HepG2 (cell line): ENCODE results near the gene ZCCHC9. TPM values are rescaled to one million over a fixed set of nuclear protein-coding genes. Genes with fewer than 3 reads are reported as not detected.

Experiments
- ARNTL ChIP-seq: sonication (generic); formaldehyde crosslinking; IDR thresholded peaks from 2 replicates; pipeline ENCODE4 v1.4.0; 2020; ENCODE audit warnings: mild to moderate bottlenecking, missing genetic modification reagents
- BCL6 ChIP-seq: IDR thresholded peaks from 2 replicates; pipeline ENCODE4 v1.6.1; 2016; ENCODE audit warnings: missing genetic modification reagents, missing compliant biosample characterization
- CBX2 ChIP-seq, 2 experiments: fragments of 200-600 bp in 1 of 2; sonication (generic); formaldehyde crosslinking in 1 of 2; IDR thresholded peaks; 2 replicates each; pipeline versions ENCODE4 v1.7.0 to v1.8.1; 2018 to 2022; ENCODE audit warnings: low read depth in 2 of 2, low read length in 1 of 2, mild to moderate bottlenecking in 1 of 2, missing genetic modification reagents in 1 of 2
- ELF4 ChIP-seq: sonication (generic); formaldehyde crosslinking; IDR thresholded peaks from 2 replicates; pipeline ENCODE4 v1.5.0; 2020; ENCODE audit warnings: missing genetic modification reagents, mild to moderate bottlenecking, moderate library complexity, borderline replicate concordance
- ERF ChIP-seq: IDR thresholded peaks from 2 replicates; pipeline ENCODE4 v1.6.1; 2018; ENCODE audit warnings: missing biosample characterization, missing genetic modification reagents
- FOXA1 ChIP-seq, 2 experiments: fragments of 450-650 bp in 1 of 2; sonication (generic) in 1 of 2; formaldehyde crosslinking in 1 of 2; IDR thresholded peaks; 2 replicates each; pipeline versions ENCODE4 v1.4.0 to v1.6.1; 2016 to 2020; ENCODE audit warnings: missing genetic modification reagents in 1 of 2
- GPN1 ChIP-seq: sonication (generic); formaldehyde crosslinking; IDR thresholded peaks from 2 replicates; pipeline ENCODE4 v1.5.1; 2020; ENCODE audit warnings: missing genetic modification reagents, borderline replicate concordance
- HOXA3 ChIP-seq: sonication (generic); formaldehyde crosslinking; IDR thresholded peaks from 2 replicates; pipeline ENCODE4 v1.5.0; 2020; ENCODE audit warnings: missing genetic modification reagents
- MAX ChIP-seq: IDR thresholded peaks from 2 replicates; pipeline ENCODE4 v1.6.1; 2012; ENCODE audit warnings: inconsistent platforms
- MYC ChIP-seq: sonication (generic); formaldehyde crosslinking; IDR thresholded peaks from 2 replicates; pipeline ENCODE4 v1.9.0; 2021; ENCODE audit warnings: missing genetic modification reagents, borderline replicate concordance
- NAIF1 ChIP-seq: sonication (generic); formaldehyde crosslinking; IDR thresholded peaks from 2 replicates; pipeline ENCODE4 v1.5.0; 2020; ENCODE audit warnings: mild to moderate bottlenecking, missing genetic modification reagents, borderline replicate concordance
- NRL ChIP-seq: sonication (generic); formaldehyde crosslinking; IDR thresholded peaks from 2 replicates; pipeline ENCODE4 v1.5.0; 2020; ENCODE audit warnings: missing genetic modification reagents, mild to moderate bottlenecking, moderate library complexity, borderline replicate concordance
- PAF1 ChIP-seq: IDR thresholded peaks from 2 replicates; pipeline ENCODE4 v1.6.1; 2016; ENCODE audit warnings: missing genetic modification reagents, missing compliant biosample characterization
- PATZ1 ChIP-seq: sonication (generic); formaldehyde crosslinking; IDR thresholded peaks from 2 replicates; pipeline ENCODE4 v1.4.0; 2020; ENCODE audit warnings: missing genetic modification reagents
- PBX3 ChIP-seq: sonication (generic); formaldehyde crosslinking; IDR thresholded peaks from 2 replicates; pipeline ENCODE4 v1.8.1; 2023; ENCODE audit warnings: missing genetic modification reagents, inconsistent platforms, borderline replicate concordance
- RARG ChIP-seq: sonication (generic); formaldehyde crosslinking; IDR thresholded peaks from 2 replicates; pipeline ENCODE4 v1.4.0; 2020; ENCODE audit warnings: low read depth, mild to moderate bottlenecking, missing genetic modification reagents
- ZC3H13 ChIP-seq: sonication (generic); formaldehyde crosslinking; IDR thresholded peaks from 2 replicates; pipeline ENCODE4 v1.8.1; 2023; ENCODE audit warnings: mild to moderate bottlenecking, missing genetic modification reagents, moderate library complexity
- ZFP41 ChIP-seq: sonication (generic); formaldehyde crosslinking; IDR thresholded peaks from 2 replicates; pipeline ENCODE4 v1.4.0; 2020; ENCODE audit warnings: mild to moderate bottlenecking, missing genetic modification reagents, borderline replicate concordance
- ZNF20 ChIP-seq: sonication (generic); formaldehyde crosslinking; IDR thresholded peaks from 2 replicates; pipeline ENCODE4 v1.4.0; 2020; ENCODE audit warnings: mild to moderate bottlenecking, moderate library complexity, missing genetic modification reagents
- ZNF512B ChIP-seq: sonication (generic); formaldehyde crosslinking; IDR thresholded peaks from 2 replicates; pipeline ENCODE4 v1.5.1; 2020; ENCODE audit warnings: missing genetic modification reagents, mild to moderate bottlenecking, borderline replicate concordance
- ZNF761 ChIP-seq: sonication (generic); formaldehyde crosslinking; conservative IDR thresholded peaks from 2 replicates; pipeline ENCODE4 v1.4.0; 2020; ENCODE audit warnings: mild to moderate bottlenecking, missing genetic modification reagents
- polyA plus RNA-seq, 8 experiments: library from polyadenylated mRNA; depleted of rRNA in 3 of 8; stranded (reverse) in 7 of 8; unstranded in 1 of 8; fragments of >200 nt; fragmentation: Illumina TruSeq in 4 of 8; extraction: Trizol in 4 of 8; gene quantifications; 2 replicates each; pipeline versions ENCODE4 v1.2.1 to v1.2.3, GENCODE V29; 2011 to 2016; ENCODE audit warnings: low read depth in 4 of 8, missing spikeins in 1 of 8, mixed read lengths in 1 of 8; ENCODE audit not compliant: insufficient read depth in 1 of 8
- total RNA-seq, 5 experiments: library from RNA; depleted of rRNA; stranded (reverse); fragments of >200 nt; fragmentation: Illumina TruSeq; extraction: Trizol; gene quantifications; 2 replicates each; pipeline ENCODE4 v1.2.3, GENCODE V29; 2016; ENCODE audit warnings: low read depth in 1 of 5

Gene ZCCHC9
- total and polyA plus RNA-seq, 2 of the 13 experiments (the other 11 are each of a cell fraction or from before 2014, with no cell fraction given), result 28.7 to 52.5 TPM

- TF ChIP-seq ZNF512B (CRISPR knock-in tag), result no peak
- no peak for TF ChIP-seq PBX3 (CRISPR knock-in tag)
- no peak for TF ChIP-seq NAIF1 (CRISPR knock-in tag)
- 0 out of 2 replicates have a peak, but pooled peaks have one; percentile 26 for TF ChIP-seq HOXA3 (CRISPR knock-in tag)
- TF ChIP-seq ZNF761 (CRISPR knock-in tag), result 0 out of 2 replicates have a peak, but pooled peaks have one; percentile 29
- TF ChIP-seq ZFP41 (CRISPR knock-in tag), result no peak
- TF ChIP-seq NRL (CRISPR knock-in tag), result no peak
- TF ChIP-seq ZC3H13, result no peak
- TF ChIP-seq ERF (CRISPR knock-in tag), result no peak
- no peak for TF ChIP-seq PAF1
- TF ChIP-seq ARNTL (CRISPR knock-in tag), result 0 out of 2 replicates have a peak, but pooled peaks have one; percentile 44
- no peak for TF ChIP-seq RARG (CRISPR knock-in tag)
- TF ChIP-seq MAX, result peak; percentile 84
- no peak for TF ChIP-seq ELF4
- no peak for TF ChIP-seq ZNF20 (CRISPR knock-in tag)
- TF ChIP-seq BCL6 (CRISPR knock-in tag), result 0 out of 2 replicates have a peak, but pooled peaks have one; percentile 25
- TF ChIP-seq GPN1 (CRISPR knock-in tag), result no peak
- TF ChIP-seq MYC (CRISPR knock-in tag), result peak; percentile 69; the same call in 1 of the 2 replicates
- no peak for TF ChIP-seq FOXA1 (IDR thresholded peaks at IDR 0.05)
- TF ChIP-seq FOXA1 (CRISPR knock-in tag; IDR thresholded peaks at IDR 0.05), result 0 out of 2 replicates have a peak, but pooled peaks have one; percentile 16
- no peak for TF ChIP-seq CBX2 (IDR thresholded peaks at IDR 0.05; ENCODE audit: low read depth, low read length)
- no peak for TF ChIP-seq CBX2 (CRISPR knock-in tag; IDR thresholded peaks at IDR 0.05; ENCODE audit: low read depth)
- TF ChIP-seq PATZ1, result peak; percentile 52; the same call in 1 of the 2 replicates
Observed at GRCh38 chr5:81355291-81356251, 54.2 kb downstream of the ZCCHC9 start (continued).
